ENCODE data around the gene GRK4.
"Not testable (repeated sequence)": the region's sequence is repeated elsewhere in the genome, so short reads cannot be mapped to it uniquely, and the experiment has no call there.

GRK4 gene

DNA sequence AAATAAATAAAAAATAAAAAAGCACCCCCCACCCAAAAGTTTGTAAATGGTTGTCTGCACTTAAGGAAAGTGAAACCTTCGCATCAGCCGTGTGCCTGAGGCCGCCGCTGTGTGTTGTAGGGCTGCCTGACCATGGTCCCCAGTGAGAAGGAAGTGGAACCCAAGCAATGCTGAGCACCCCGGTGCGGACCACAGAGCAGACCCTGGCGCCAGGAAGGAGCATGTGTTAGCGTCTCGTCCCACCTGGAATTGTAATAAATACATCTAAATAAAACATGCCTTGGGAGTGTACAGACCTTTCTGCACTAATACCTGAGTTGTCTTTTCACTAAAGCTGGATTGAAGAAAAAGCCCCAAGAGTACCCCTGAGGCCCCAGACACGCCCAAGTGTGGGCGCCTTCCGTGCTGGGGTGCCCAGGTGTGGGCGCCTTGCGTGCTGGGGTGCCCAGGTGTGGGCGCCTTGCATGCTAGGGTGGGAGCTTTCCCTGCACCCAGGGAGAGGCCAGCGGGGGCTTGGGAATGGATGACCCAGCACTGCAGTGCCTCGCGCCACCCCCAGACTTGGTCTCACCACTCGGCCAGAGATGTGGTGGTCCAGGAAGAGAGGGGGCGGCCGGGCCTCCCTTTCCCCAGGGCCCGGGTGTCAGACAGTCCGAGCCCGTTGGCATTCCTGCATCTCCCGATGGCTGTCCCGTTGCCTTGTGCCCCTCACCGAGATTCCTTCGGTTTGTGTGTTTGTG, 77.3 kb downstream of the GRK4 start:
- DNase-seq (no peak), ATAC-seq (no peak)

DNA sequence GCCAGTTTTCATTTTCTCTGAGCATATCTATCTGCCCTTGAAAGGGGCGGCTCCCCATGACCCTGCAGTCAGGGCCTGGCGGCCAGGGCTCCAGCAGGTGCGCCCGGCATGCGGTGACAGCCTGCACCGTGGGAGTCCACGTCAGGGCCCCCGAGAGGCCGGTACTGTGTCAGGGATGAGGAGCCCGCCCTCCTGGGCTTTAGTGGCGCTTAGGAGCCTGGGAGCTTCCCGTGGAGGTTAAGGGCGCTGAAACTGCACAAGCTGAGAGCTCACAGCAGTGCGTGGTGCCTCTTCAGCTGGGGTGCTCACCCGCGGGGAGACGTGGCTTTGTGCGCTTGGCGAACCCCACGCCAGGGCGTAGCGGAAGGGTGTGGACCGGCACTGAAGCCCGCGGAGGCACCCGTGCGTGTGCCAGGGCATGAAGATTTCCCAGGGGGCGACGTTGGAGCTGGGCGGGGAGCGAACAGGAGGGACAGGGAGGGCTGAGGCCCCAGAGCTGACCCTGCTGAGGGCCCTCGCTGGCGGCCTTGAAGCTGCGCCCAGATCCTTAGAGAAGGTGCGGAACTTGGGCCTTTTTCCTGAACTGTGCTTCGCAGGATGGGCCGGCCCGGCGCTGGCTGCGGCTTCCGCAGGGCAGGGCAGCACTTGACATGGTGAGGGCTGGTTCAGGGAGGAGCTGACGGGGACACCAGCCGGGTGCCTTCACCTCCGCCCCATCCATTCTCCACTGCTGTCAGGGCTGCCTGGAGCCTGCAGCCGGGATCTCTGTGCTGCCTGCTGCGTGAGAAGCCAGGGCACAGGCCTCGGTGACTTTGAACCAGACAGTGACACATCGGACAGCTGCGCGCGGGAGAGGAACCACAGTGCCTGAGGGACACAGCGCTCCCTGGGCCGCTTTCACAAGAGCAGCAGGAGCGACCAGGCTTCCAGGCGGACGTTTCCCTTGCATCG, 78.1 kb downstream of the GRK4 start:
- ATAC-seq (peak; percentile 47), DNase-seq (peak; percentile 34)

DNA sequence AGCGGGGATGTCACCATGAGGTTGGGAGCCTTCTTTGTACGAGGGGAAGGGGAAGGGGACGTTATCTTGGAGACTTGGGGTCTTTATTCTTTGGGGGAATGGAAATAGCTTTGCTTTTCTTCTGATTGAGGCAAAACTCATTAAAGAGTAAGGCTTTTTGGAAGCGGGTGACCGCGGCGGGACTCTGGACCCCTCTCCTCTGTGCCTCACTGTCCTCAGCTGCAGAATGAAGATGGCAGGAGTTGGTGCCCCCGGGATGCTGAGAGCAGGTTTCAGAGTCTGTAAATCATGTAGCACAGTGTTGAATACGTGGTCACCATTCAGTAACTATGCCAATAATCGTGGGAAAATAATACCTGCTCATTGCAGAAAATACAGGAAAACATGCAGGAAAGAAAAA, 78.9 kb downstream of the GRK4 start:
- ATAC-seq, result no peak
- no peak for DNase-seq

DNA sequence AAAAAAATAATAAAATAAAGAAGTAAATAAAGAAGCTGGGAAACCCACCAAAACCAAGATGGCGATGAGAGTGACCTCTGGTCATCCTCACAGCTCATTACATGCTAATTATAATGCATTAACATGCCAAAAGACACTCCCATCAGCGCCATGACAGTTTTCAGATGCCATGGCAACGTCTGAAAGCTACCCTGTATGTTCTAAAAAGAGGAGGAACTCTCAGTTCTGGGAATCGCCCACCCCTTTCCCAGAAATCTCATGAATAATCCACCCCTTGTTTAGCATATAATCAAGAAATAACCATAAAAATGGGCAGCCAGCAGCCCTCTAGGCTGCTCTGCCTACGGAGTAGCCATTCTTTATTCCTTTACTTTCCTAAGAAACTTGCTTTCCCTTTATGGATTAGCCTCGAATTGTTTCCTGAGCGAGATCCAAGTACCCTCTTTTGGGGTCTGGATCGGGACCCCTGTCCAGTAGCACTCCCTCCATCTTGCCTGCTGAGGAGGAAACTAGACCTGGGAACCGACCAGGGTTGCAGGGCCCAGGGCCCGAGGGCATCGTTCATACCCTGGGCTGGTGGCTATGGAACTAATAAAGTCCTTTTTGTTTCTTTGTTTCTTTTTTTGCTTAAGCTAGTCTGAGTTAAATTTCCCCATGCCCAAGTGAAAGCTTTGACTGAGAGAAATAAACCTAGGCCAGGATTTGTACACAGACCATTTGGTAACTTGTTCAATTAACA, 80.1 kb downstream of the GRK4 start:
- no peak for ATAC-seq
- no peak for DNase-seq

DNA sequence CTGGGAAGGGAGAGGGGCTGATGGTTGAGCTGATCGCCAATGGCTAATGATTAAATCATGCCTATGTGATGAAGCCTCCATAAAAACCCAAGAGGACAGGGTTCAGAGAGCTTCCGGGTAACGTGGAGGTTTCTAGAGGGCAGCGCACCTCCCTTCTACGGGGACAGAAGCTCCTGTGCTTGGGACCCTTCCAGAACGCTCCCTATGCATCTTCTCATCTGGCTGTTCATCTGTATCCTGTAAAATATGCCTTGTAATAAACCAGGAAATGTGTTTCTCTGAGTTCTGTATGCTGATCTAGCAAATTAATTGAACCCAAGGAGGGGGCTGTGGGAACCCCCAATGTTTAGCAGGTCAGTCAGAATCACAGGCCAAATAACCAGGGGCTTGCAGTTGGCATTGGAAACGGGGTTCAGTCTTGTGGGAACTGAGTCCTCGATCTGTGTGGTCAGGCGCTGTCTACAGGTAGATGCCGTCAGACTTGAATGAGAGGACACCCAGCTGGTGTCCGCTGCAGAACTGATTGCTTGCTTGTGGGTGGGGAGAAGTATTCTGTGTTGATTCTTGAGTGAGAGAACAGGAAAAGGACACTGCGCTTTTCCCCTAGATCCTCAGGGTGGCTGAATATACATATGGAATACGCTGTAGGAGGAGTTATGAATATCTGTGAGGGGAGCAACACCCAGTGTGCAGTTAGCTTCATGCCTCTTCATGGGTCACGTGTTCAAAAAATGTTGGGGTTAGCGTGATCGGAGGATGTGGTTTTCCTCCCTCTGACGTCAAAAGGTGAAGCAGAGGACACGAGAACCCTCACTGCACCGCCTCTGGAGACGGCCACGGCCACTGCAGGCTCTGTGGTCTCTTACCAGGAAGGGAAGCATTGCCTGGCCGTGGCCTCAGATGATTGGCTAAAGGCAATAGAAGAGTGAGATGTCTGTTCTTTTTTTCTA, 81.8 kb downstream of the GRK4 start:
- DNase-seq (peak; percentile 65), ATAC-seq (peak; percentile 15)

DNA sequence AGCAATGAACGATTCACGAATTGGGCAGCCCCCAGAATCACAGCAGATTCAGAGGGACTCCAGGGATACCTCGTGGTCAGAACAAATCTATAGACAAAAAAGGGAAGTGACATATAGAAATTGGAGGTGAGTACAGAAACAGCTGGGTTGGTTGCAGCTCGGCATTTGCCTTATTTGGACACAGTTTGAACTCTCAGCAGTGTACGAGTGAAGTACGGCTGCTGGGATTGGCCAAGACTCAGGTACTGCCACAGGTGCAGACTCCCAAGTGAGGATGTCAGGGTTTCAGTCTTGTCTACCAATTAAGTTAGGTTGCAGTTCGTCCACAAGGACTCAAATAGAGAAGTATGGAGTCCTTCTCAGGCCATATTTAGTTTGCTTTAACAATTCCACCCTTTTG, 82.8 kb downstream of the GRK4 start:
- ATAC-seq, result no peak
- no peak for DNase-seq

DNA sequence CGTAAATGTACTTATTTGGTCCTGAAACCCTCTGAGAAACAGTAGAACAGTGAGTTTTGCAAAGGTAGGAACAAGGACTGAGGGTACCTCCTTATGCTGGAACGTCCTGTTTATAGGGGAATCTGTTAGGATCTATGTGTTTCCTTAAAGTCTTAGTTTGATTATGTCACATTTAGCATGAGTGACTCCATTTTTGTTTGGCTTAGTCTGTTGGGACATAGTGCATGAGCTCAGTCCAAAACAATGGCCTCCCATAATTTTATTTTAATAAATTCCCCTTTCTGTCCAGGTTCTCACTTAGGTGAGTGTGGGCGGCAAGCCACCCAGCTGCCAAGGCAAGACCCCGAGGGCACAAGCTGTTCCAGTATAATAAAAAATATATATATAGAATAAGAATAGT, 83.3 kb downstream of the GRK4 start:
- ATAC-seq (no peak), DNase-seq (no peak)

DNA sequence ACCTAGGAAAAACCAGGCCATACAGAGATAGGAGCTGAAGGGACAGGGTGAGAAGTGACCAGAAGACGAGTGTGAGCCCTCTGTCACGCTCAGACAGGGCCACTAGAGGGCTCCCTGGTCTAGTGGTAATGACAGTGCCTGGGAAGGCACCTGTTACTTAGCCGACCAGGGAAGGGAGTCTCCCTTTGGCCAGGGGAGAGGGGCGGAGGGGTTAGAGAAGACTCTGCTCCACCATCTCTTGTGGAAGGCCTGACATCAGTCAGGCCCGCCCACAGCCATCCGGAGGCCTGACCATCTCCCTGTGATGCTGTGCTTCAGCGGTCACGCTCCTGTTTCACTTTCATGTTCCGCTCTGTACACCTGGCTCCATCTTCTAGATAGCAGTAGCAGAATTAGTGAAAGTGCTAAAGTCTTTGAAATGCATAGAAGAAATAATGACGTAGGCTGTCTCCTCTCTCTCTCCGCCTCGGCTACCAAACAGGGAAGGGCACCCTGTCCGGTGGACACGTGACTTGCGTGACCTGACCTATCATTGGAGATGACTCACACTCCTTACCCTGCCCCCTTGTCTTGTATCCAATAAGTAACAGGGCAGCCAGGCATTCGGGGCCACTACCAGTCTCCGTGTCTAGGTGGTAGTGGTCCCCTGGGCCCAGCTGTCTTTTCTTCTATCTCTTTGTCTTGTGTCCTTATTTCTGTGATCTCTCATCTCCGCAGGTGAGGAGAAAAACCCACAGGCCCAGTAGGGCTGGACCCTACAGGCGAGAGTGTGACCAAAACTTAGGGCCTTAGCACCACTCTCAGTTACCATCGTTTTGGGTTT, 84.3 kb downstream of the GRK4 start:
- DNase-seq (peak; percentile 80), ATAC-seq (peak; percentile 99)

DNA sequence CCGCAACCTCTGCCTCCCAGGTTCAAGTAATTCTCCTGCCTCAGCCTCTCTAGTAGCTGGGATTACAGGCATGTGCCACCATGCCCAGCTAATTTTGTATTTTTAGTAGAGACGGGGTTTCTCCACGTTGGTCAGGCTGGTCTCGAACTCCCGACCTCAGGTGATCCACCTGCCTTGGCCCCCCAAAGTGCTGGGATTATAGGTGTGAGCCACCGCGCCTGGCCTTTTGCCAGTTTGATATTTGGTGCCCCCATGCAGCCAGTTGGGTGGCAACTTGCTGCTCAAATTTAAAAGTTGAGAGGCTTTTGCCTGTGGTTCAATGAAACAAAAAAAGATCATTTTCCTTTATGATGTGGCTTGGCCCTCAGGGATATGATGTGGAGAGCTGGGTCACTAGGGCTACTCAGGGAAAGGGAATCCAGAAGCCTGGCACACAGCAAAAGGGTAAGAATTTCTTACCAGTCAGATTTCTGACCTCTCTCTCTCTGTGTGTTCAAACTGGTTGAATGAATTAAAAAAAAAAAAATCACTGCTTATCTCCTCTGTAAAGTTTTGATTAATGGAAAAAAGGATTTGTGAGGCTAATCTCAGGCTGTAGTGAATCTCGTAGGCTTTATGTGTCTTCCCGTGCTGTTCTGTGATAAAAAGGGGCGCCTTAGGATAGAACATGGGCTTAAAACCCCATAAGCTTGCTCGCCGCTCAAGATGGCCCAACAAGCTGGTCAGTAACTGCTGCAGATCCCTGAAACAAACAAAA, 87.9 kb downstream of the GRK4 start:
- DNase-seq, ATAC-seq: not testable (repeated sequence)

DNA sequence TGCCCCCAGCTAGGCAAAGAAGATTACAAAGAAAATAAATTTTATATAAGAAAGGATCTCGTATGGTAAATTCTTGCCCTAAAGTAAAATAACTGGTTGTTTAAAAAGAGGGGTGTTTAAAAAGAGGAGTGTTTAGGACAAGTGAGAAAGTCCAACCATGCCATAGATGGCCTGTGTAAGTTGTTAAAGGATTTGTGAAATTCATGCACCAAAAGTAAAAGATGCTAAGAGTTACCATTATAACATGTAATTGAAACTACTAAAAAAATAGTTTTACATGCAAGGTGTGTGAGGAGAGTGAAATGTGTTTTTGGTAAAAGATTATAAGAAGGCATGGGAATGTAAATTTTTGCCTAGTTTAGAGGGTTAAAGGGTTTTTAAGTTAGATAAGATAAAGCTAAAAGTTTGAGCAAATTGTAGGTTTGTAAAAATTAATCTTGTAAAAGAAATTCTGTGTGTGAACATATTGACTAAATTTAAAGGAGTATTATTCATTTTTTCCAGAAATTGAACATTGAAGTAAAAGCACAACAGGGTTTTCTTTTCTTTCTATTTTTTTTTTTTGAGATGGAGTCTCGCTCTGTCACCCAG, 90.9 kb downstream of the GRK4 start:
- ATAC-seq, result no peak

DNA sequence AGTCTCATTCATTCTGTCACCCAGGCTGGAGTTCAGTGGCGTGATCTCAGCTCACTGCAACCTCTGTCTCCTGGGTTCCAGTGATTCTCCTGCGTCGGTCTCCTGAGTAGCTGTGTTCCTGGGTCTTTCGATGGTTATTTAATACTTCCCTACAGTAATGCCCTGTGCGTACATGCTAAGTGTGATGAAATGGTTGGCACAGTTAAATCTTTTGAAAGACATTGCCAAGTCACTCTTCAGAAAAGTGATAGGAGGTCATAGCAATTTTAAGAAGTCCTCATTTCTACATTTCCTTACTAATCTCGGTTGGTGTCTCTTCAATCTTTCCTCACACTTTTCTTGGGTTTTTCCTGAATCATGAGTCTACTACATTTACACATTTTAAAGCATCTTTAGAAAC, 96.6 kb downstream of the GRK4 start:
- DNase-seq (no peak), ATAC-seq (no peak)

More for the DNA sequence above, 90.9 kb downstream of the GRK4 start:
- no peak for DNase-seq

DNA sequence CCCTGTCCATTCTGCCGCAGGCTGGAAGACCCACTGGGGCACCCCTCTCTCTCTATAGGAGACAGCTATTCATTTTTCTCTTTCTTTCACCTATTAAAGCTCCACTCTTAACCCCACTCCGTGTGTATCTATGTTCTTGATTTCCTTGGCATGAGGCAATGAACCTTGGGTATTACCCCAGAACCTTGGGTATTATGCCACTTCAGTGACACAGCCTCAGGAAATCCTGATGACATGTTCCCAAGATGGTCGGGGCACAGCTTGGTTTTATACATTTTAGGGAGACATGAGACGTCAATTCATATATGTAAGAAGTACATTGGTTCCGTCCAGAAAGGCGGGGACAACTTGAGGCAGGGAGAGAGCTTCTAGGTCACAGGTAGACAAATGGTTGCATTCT, 97.6 kb downstream of the GRK4 start:
- ATAC-seq (no peak), DNase-seq (no peak)

DNA sequence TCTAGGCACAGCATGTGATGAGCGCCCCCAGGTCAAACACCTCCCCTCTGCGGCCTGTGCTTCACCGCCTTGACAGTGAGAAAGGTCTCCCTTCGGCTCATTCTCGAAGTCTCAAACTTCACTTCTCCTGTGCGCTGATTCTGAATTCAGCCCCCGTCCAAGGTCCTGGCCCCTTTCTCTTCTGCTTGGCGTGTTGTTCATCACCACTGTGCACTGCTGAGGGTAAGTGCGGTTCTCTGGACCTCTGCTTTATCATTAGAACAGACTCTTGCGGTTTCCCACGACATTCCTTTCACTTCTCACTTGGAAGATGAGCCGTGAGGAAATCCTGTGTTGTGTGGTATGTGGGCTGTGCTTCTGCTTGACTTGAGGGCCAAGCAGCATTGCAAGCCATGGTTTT, 99.1 kb downstream of the GRK4 start:
- no peak for ATAC-seq
- DNase-seq, result no peak

DNA sequence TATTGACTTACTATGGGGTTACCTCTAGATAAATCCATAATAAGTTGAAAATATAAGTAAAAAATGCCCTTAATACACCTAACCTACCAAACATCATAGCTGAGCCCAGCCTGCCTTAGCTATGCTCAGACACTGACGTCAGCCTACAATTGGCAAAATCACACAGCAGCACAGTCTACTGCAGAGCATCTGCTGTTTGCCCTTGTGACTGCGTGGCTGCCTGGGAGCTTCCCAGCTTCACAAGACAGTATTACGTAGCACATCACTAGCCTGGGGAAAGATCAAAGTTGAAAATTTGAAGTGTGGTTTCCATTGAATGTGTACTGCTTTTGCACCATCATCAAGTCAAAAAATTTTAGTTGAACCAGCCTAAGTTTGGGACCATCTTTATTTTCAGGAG, 102.2 kb downstream of the GRK4 start:
- DNase-seq, result no peak
- no peak for ATAC-seq

DNA sequence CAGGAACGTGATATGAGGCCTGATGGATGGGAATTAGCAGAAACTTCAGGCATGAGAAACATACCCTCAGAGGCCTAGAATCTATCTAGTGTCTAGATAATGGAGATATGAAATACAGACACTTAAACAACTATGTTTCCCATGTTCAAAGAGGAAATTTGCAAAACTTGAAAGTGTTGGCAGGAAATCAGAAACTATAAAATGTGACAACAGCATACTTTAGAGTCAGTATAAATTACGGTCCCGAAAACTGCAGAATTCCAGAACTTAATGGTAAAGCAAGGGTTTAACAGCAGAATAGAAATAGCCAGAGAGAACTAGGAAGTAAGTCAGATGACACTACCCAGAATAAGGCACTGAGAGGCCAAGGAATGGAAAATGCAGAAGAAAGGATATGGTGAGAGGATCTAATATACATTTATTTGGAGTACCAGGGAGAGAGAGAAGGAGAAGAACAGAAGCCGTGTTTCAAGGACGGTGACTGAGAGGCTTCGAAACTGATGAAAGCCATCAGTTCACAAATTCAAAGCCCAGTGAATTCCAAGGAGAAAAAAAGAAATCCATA, 103.5 kb downstream of the GRK4 start:
- no peak for ATAC-seq

DNA sequence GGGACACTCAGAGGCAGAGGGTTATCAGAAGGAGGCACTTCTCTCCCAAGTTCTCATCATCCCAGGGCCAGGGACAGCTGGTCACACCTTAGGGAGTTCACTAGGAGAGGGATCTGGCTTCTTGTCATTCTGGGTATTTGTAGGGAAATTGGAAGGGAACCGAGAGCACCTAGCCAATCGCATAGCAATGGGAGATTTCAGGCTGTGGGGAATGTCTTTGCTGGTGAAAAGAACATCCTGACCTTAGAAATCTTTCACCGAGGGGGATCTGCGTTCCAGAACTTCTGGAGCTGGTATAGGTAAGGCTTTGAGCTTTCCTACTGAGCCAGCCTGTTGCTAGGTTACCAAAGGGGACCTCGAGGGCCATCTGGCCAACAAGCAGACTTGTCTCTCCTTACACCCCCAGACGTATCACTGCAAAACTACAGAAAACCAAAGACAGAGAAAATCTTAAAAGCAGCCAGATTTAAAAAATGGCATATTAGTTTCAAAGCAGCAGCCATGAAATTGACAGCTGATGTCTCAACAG, 104.2 kb downstream of the GRK4 start:
- ATAC-seq (no peak), DNase-seq (no peak)

More for the DNA sequence above, 103.5 kb downstream of the GRK4 start:
- DNase-seq, result no peak

DNA sequence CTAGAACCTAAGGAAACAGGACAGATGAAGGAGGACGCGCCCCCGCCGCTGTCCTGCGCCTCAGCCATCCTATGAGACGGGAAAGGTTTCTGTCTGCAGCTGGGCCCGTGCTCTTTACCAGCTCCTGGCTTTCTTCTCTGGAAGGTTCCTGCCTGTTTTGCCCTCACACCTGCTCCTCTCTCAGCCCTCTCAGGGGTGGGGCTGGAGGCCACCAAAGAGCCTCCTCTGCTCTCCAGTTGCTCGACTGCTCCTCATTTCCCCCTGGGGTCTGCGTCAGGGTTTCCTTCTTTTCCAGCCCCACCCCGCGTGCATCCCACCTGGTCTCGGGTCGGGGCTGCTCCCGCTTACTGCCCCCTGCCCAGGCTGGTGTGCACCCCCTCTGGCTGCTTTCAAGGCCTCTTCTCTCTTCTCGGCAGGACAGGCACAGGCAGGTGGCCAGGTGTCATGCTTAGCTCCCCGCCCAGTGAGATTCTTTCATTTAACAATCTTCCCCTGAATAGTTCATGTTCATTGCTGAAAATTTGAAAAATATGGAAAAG, 106.4 kb downstream of the GRK4 start:
- DNase-seq (no peak), ATAC-seq (no peak)

DNA sequence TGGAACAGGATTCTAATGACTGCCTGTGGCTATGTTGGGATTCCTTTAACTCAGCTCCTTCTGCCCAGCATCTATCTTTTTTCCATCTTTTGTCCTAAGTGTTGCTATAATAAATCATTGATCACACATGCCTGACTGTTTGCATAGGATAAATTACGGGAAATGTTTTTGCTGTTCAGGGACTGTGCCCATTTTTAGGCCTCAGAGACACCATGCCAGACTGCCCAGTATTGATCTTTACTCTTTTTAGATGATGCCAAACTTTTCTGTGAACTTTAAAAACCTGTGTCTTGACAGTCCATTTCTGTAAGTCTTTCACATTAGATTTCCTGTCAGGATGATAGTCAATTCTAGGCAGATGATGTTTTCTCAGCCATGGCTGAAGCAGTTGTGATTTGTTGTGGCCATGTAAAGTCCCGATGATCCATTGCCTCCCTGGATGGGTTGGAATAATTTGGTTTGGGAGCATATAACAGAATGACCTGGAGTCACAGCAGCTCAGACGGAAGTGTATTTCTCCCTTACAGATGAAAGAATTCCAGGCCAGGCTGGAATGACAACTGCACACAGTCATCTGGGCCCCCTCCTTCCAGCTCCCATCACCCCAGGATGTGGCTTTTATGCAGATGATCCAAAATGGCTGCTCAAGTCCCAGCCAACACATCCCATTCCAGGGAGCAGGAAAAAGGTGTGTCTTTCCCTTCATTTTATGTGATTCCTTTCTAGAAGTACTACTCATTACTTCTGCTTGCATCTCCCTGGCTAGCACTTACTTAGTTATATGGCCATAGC, 107.5 kb downstream of the GRK4 start:
- DNase-seq, result no peak
- no peak for ATAC-seq
